Measurements from ENCODE around the gene XXYLT1.

GRCh38 chr3:195251336-195252065 is 19.5 kb downstream of the XXYLT1 start:
- TF ChIP-seq ARNT (IDR thresholded peaks at IDR 0.05) (no peak), BHLHE40 (IDR thresholded peaks at IDR 0.05; ENCODE audit: borderline replicate concordance) (no peak), PKNOX1 (IDR thresholded peaks at IDR 0.05) (no peak)

Measured in HEK293T (cell line).